ENCODE data around the gene CAMTA1.

CAMTA1 gene

GRCh38 chr1:6984536-6984935 lies 199.3 kb downstream of the CAMTA1 start:
- TF ChIP-seq CTCF (IDR thresholded peaks at IDR 0.05; ENCODE audit: borderline replicate concordance, control extremely low read depth, extremely low read depth, insufficient read depth, missing control alignments): no peak
- in situ Hi-C loops (cut with MboI; ENCODE audit: low sequenced_read_pairs, unreplicated experiment): no loop called here

GRCh38 chr1:6984986-6985385 lies 199.7 kb downstream of the CAMTA1 start:
- in situ Hi-C loops (cut with MboI; ENCODE audit: low sequenced_read_pairs, unreplicated experiment): no loop called here
- DNase-seq (ENCODE audit: low spot score): no peak
- no peak for TF ChIP-seq CTCF (IDR thresholded peaks at IDR 0.05; ENCODE audit: borderline replicate concordance, control extremely low read depth, extremely low read depth, insufficient read depth, missing control alignments)

More at GRCh38 chr1:6984536-6984935, 199.3 kb downstream of the CAMTA1 start:
- no peak for DNase-seq (ENCODE audit: low spot score)

- TF ChIP-seq CTCF (IDR thresholded peaks at IDR 0.05; ENCODE audit: borderline replicate concordance, control extremely low read depth, extremely low read depth, insufficient read depth, missing control alignments): no peak
- in situ Hi-C loops (cut with MboI; ENCODE audit: low sequenced_read_pairs, unreplicated experiment): no loop called here
- DNase-seq (ENCODE audit: low spot score): no peak
Observed at GRCh38 chr1:6985549-6986276, 200.5 kb downstream of the CAMTA1 start.

- no peak for DNase-seq (ENCODE audit: low spot score)
- in situ Hi-C loops (cut with MboI; ENCODE audit: low sequenced_read_pairs, unreplicated experiment): no loop called here
- TF ChIP-seq CTCF (IDR thresholded peaks at IDR 0.05; ENCODE audit: borderline replicate concordance, control extremely low read depth, extremely low read depth, insufficient read depth, missing control alignments): no peak
Observed at GRCh38 chr1:6986281-6986680, 201.0 kb downstream of the CAMTA1 start.

- no peak for DNase-seq (ENCODE audit: low spot score)
- TF ChIP-seq CTCF (IDR thresholded peaks at IDR 0.05; ENCODE audit: borderline replicate concordance, control extremely low read depth, extremely low read depth, insufficient read depth, missing control alignments): no peak
- in situ Hi-C loops (cut with MboI; ENCODE audit: low sequenced_read_pairs, unreplicated experiment): no loop called here
Observed at GRCh38 chr1:6987940-6988339, 202.7 kb downstream of the CAMTA1 start.

GRCh38 chr1:6988796-6989195 lies 203.5 kb downstream of the CAMTA1 start:
- DNase-seq (ENCODE audit: low spot score): no peak
- in situ Hi-C loops (cut with MboI; ENCODE audit: low sequenced_read_pairs, unreplicated experiment): no loop called here
- TF ChIP-seq CTCF (IDR thresholded peaks at IDR 0.05; ENCODE audit: borderline replicate concordance, control extremely low read depth, extremely low read depth, insufficient read depth, missing control alignments): no peak
